GM19035 (cell line): ENCODE measurements around the gene HHLA2.
A peak's percentile ranks its signal among the peaks of the same experiment; 100 is the strongest.
"Not testable (repeated sequence)": the region's sequence is repeated elsewhere in the genome, so short reads cannot be mapped to it uniquely, and the experiment has no call there.

ENCODE experiments used
- ATAC-seq: cut with Tn5 transposase; IDR thresholded peaks from one replicate; pipeline ENCODE4 v1.9.1; 2021; ENCODE audit not compliant: unreplicated experiment

HHLA2 gene

DNA sequence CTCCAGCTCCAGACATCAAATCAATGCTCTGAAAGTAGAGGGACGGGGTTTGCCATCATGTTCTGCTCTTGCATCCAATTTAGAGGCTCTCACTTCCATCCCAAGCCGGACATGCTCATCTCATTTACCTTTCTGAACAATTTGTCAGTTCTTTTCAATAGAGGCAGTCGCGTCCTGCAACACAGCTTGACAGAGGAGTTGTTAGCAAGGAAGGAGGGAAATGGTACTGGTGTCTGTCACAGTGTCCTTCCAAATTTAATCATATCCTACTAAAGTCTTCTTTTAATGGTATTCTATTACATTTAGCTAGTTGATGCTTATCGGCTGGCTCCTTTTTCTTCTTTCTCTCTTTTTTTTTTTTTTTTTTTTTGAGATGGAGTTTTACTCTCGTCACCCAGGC, 45.6 kb downstream of the HHLA2 start:
- ATAC-seq: no peak

- no peak for ATAC-seq
Measured at GRCh38 chr3:108342837-108343486, 46.6 kb downstream of the HHLA2 start.

- no peak for ATAC-seq
Measured at GRCh38 chr3:108343491-108343890, 47.1 kb downstream of the HHLA2 start.

DNA sequence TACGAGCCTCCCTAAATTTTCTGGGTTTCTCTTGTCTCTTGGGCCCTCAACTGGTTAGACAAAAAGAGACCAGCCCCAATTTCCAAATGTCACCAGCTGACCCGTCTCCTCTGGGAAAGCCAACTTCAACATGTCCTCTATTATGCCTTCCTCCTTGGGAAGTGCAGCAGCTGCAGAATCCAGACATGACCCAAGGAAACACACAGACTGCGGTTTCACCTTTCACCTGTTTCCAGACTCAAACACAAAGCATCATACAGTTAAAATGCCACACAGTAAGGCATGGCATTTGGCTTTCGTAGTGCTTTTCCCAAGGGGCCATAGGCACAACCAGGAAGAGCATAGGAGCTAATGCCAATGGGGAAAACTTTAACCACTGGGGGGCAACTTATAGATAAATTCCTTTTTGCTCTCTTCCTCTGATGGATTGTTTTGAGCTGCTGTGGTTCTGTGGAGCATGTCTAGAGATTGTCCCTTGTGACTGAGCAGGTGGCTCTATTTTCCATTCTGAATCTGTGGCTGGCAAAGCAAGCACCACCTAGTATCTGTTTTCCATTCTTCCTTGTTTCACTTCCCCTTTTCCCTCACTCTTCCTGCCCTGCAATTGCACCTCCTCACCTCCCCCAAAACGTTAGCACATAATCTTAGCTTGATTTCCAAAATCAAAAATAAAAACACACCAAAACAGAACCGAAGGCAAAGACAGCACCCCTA, 49.3 kb downstream of the HHLA2 start:
- ATAC-seq: no peak

- no peak for ATAC-seq
Measured at GRCh38 chr3:108346301-108347227, 50.2 kb downstream of the HHLA2 start.

- ATAC-seq: no peak
Measured at GRCh38 chr3:108352176-108352575, 55.8 kb downstream of the HHLA2 start.

DNA sequence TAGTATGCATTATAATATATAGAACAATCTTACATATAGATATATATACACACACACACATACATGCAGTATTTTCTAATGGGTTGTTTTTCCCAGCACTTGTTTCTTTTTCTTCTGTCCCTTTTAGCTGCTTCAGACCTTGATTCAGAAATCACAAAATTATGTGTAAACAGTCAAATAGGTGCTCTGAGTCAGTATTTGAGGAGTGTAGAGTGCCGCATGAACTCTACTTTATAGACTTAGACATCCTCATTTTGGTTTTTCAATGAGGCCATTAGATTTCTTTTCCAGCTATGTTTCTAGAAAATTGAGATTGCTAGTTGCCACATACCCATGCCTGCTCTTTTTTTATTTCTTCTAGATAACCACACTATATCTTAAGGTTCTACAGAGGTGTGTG, 58.2 kb downstream of the HHLA2 start:
- ATAC-seq: no peak

DNA sequence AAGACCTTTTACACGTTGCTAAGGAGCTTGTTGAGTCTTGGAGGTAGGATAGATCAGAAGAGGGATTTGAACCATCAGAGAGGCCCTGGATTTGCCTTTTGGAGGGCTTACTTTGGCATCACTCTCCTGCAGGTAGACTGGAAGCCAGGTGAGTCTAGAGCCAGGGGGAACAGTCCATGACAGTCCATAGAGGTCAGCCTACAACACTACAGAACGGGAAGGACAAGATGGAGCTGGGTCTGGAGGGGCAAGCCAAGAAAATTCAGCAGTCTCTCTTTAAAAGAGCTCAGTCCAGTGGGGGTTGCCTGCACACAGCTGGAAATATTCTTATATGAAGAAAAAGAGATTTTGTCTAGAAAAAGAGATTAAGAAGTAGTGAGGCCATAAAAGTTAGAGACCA, 60.7 kb downstream of the HHLA2 start:
- no peak for ATAC-seq

DNA sequence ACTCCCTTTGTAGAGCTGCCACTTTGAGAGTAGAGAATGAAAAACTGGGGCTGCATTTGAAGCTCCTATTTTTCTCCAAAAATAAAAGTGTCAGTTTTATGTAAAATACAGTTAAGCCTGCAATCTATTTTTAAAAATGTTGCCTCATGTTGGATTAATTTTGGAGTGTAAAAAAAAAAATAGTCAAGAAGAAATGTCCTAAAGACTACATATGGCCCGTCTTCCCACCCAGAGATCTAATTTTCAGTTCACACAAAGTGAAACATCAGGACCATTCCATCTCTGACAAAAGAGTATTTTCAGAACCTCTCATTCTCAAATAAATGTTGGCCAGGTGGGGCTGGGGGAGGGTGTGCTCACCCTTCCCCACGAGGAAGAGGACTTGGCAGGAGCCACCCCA, 62.7 kb downstream of the HHLA2 start:
- ATAC-seq: no peak

- ATAC-seq: no peak
Measured at GRCh38 chr3:108376026-108376425, 79.7 kb downstream of the HHLA2 start.

DNA sequence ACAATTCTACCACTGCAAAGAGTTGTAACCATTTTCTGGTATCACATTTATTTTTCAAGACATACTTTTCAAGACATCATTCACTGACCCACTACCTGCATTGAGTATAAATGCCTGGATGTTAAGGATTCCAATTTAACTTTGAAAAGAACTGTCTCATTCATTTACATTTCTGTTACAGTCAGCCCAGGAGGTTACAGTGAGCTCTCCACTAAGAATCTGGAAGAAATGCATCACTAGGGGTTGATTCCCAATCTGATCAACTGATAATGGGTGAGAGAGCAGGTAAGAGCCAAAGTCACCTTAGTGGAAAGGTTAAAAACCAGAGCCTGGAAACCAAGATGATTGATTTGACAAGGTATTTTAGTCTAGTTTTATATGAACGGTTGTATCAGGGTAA, 81.0 kb downstream of the HHLA2 start:
- no peak for ATAC-seq

GRCh38 chr3:108378153-108378951, 82.0 kb downstream of the HHLA2 start:
- ATAC-seq: no peak

DNA sequence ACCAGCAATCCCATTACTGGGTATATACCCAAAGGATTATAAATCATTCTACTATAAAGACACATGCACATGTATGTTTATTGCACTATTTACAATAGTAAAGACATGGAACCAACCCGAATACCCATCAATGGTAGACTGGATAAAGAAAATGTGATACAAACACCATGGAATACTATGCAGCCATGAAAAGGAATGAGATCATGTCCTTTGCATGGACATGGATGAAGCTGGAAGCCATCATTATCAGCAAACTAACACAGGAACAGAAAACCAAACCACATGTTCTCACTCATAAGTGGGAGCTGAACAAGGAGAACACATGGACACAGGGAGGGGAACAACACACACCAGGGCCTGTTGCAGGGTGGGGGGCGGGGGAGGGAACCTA, 82.6 kb downstream of the HHLA2 start:
- ATAC-seq: not testable (repeated sequence)

DNA sequence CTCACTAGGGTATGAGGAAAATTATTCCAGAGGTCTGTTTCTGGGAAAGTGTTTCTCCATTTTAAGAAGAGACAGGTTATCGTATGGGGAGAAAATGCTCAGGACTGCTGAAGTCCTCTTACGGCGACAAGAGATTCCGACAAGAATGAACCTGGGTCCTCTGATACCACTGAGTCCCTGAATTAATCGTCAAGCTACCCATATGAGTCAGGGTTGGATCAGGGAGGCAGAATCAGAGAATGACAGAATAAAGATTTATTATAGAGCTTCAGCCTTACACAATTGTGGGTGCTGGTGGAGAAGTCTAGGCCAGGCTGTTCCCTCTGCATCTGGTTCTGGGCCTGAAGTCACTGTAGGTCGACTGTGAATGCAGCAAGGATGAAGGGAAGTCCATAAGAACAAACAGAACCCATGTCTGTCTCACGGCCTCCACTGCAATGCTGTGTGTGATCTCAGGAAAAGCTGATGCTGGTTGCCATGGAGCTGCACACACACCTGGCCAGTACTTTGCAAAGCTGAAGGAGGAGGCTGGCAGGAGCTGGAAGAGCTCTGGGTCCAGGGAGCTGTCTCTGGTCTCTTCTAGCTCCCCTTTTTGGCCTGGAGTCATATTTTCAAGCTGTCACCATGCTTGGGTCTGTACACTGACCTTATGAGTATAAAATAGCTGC, 83.9 kb downstream of the HHLA2 start:
- no peak for ATAC-seq

DNA sequence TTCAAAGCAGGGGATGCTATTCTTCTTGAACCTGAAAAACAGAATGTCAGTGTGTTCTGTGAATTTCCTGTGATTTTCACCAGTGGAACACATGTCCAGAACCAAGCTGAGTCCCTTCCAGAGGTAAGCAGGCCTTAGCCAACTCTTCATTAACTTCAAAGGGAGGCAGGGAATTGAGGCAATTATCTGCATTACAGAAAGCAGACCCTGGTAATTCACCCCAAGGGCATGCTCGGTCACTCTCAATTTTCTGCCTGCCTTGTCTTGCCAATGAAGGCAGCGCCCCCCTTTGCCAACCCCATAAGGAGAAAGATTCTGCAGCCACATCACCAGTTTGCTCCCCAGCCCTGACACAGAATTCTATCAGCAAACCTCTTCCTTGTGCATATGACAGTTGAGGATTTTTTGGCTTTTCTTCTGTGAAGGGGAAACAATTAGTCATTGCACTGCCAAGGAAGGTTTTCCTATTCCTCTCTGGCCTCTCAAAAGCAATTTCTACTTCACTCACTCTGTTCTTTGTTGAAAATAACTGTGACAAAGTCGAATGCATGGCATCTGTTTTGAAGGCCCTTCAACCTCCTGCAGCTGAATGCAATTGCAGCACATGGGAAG, 85.3 kb downstream of the HHLA2 start:
- ATAC-seq: no peak

DNA sequence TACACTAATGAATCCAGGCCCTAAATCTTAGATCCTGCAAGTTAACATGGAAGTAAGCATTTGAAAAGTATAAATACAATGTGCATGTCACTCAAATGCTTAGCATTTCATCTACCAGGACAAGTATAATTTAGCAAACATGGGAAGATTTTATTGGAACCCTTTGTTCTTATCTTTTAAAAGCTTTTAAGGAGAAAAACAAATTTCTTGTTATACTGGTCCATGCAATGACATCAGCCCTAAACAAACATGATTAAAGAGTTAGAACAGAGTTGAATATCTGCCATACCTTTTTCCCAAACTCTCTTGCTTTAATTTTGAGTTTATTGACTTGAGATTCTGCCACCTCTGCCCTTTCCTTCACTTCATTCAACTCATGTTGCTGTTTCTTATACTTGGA, 87.0 kb downstream of the HHLA2 start:
- no peak for ATAC-seq

GRCh38 chr3:108387063-108387462, 90.7 kb downstream of the HHLA2 start:
- no peak for ATAC-seq

DNA sequence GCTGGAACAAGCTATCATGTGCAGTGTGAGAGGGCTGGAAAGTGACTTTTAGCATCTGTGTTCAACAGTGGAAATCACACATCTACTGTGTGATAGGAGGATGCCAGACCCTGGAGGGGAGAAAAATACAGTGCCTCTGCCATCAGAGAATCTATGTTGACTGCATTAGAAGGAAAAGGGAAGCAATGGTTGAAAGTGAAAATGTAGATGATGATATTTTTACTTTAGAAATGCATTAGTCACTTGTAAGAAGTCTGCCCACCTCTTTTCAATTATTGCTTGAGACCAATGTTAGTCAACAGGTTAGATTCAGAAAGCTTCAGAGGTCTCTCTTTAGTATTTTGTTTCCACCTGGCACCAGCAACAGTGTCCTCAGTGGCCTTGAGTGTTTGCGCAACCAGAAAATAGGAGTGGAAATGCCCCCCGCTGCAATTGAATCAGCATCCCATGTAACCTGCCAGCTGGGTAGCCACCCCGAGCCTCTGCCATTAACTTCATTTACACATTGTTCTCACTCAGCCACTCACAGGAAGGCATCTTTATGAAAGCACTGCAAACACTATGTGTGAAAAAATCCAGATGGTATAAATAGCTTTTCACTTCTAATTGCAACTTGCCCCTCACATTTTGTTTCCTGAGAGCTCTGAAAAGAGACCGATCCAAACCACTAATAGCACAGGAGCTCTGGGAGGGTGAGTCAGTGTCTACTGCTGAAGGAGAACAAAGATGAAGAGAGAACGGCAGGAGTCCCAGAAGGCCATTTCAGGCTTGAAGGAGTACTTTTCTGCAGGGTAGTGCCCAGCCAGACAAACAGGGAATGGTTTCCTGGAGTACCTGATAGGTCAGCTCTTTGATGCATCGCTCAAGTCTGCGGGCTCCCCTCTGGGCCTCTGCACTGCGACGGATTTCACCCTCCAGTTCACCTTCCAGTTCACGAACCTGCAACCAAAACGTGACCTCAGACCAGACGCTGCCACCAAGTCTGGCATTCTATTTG, 92.1 kb downstream of the HHLA2 start:
- peak; percentile 68 for ATAC-seq

DNA sequence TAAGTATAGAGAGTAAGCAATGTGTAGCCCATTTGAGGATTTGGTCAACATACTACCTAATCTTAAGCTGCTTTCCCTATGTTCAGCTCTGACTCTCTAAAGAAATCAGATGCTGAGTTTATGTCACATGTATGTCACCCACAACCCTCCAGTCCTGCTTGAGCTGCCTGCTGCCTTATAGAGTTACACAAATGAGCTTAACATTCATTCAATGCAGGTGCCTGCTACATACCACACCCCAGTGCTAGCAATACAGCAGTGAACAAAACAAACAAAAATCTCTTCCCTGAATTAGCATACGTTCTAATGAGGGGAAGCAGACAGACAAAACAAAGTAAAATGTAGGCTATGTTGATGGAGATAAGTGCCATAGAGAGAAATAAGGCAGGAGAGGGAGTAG, 93.0 kb downstream of the HHLA2 start:
- ATAC-seq: no peak
